ENCODE results near the gene C6orf15. TPM values are rescaled to one million over a fixed set of nuclear protein-coding genes. Genes with fewer than 3 reads are reported as not detected.
A peak's percentile ranks its signal among the peaks of the same experiment; 100 is the strongest.

The C6orf15 gene
- total and polyA plus RNA-seq, 8 donors, result not detected

- Histone ChIP-seq H3K36me3 (peaks cover 0 to 4% (median 0%) of the 10 kb centered on the region in 3 donors), H3K27me3 (no peaks in the 10 kb centered on the region), H3K9me3 (no peaks in the 10 kb centered on the region), H3K4me1 (no peaks in the 10 kb centered on the region), H3K27ac (no peak overlapping the region), H3K4me3 (no peak overlapping the region)
- 94 to 98% methylated on average over 10 of the region's 10 CpGs for WGBS, 2 donors
- TF ChIP-seq CTCF (IDR thresholded peaks at IDR 0.05), result no peak
- FAIRE-seq, result no peak
- intact Hi-C loops (cut with DNase I), result no loop called here
- no peak for ATAC-seq
- no peak for DNase-seq
Observed at GRCh38 chr6:31145386-31145785, 33.0 kb upstream of the C6orf15 start.

- FAIRE-seq (no peak), ATAC-seq (peak in 1 of 4 donors; percentile 30), DNase-seq (no peak)
- no peak for TF ChIP-seq CTCF (IDR thresholded peaks at IDR 0.05)
- 79 to 90% methylated on average over 11 of the region's 11 CpGs for WGBS, 2 donors
- Histone ChIP-seq H3K4me1 (no peaks in the 10 kb centered on the region), H3K27ac (no peak overlapping the region), H3K27me3 (no peaks in the 10 kb centered on the region), H3K9me3 (no peaks in the 10 kb centered on the region), H3K36me3 (peaks cover 0 to 4% (median 0%) of the 10 kb centered on the region in 3 donors), H3K4me3 (no peak overlapping the region)
- intact Hi-C loops (cut with DNase I), result no loop called here
Observed at GRCh38 chr6:31144970-31145340, 32.6 kb upstream of the C6orf15 start.

GRCh38 chr6:31144296-31144969, 32.1 kb upstream of the C6orf15 start:
- H3K27ac ChIP-seq, result no peak overlapping the region
- no peaks in the 10 kb centered on the region for H3K36me3 ChIP-seq
- H3K9me3 ChIP-seq, result no peaks in the 10 kb centered on the region
- DNase-seq (no peak), FAIRE-seq (no peak), ATAC-seq (peak in 2 of 4 donors; percentile 39 to 55)
- no peaks in the 10 kb centered on the region for H3K27me3 ChIP-seq
- WGBS, 2 donors, result 87 to 91% methylated on average over 18 of the region's 18 CpGs
- intact Hi-C loops (cut with DNase I), result no loop called here
- no peak overlapping the region for H3K4me3 ChIP-seq
- no peaks in the 10 kb centered on the region for H3K4me1 ChIP-seq
- TF ChIP-seq CTCF (IDR thresholded peaks at IDR 0.05), result no peak

- Histone ChIP-seq H3K27ac (no peak overlapping the region), H3K27me3 (no peaks in the 10 kb centered on the region), H3K9me3 (no peaks in the 10 kb centered on the region), H3K4me3 (no peak overlapping the region), H3K4me1 (no peaks in the 10 kb centered on the region), H3K36me3 (no peaks in the 10 kb centered on the region)
- DNase-seq, result no peak
- FAIRE-seq, result no peak
- WGBS, 2 donors, result 73 to 74% methylated on average over 11 of the region's 11 CpGs
- ATAC-seq, result peak in 3 of 4 donors; percentile 14 to 31 (median 22)
- no peak for TF ChIP-seq CTCF (IDR thresholded peaks at IDR 0.05)
- intact Hi-C loops (cut with DNase I), result no loop called here
Observed at GRCh38 chr6:31143148-31143547, 30.8 kb upstream of the C6orf15 start.

- H3K4me3 ChIP-seq, result no peak overlapping the region
- H3K27me3 ChIP-seq, result no peaks in the 10 kb centered on the region
- no peaks in the 10 kb centered on the region for H3K36me3 ChIP-seq
- no peak for DNase-seq
- ATAC-seq, result no peak
- intact Hi-C loops (cut with DNase I), result no loop called here
- TF ChIP-seq CTCF (IDR thresholded peaks at IDR 0.05), result no peak
- 52 to 63% methylated on average over 2 of the region's 2 CpGs for WGBS, 2 donors
- FAIRE-seq, result no peak
- no peaks in the 10 kb centered on the region for H3K9me3 ChIP-seq
- no peak overlapping the region for H3K27ac ChIP-seq
- H3K4me1 ChIP-seq, result no peaks in the 10 kb centered on the region
Observed at GRCh38 chr6:31142361-31142761, 30.0 kb upstream of the C6orf15 start.
